C4-2B (cell line): ENCODE data around the gene HS3ST5.

Source experiments
- ZFX ChIP-seq: fragments of 450-650 bp; IDR thresholded peaks from 2 replicates; pipeline ENCODE4 v1.6.1; 2017
- TF ChIP-seq, protein P1 (sequence below): fragments of 450-650 bp; conservative IDR thresholded peaks from 2 replicates; pipeline ENCODE4 v1.5.1; 2017; ENCODE audit warnings: mild to moderate bottlenecking

- TF ChIP-seq, protein P1, sequence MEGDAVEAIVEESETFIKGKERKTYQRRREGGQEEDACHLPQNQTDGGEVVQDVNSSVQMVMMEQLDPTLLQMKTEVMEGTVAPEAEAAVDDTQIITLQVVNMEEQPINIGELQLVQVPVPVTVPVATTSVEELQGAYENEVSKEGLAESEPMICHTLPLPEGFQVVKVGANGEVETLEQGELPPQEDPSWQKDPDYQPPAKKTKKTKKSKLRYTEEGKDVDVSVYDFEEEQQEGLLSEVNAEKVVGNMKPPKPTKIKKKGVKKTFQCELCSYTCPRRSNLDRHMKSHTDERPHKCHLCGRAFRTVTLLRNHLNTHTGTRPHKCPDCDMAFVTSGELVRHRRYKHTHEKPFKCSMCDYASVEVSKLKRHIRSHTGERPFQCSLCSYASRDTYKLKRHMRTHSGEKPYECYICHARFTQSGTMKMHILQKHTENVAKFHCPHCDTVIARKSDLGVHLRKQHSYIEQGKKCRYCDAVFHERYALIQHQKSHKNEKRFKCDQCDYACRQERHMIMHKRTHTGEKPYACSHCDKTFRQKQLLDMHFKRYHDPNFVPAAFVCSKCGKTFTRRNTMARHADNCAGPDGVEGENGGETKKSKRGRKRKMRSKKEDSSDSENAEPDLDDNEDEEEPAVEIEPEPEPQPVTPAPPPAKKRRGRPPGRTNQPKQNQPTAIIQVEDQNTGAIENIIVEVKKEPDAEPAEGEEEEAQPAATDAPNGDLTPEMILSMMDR, result no peak
- no peak for TF ChIP-seq ZFX
Observed at GRCh38 chr6:114315831-114316595, 26.8 kb downstream of the HS3ST5 start.
